ENCODE data around the gene ZNF615.
"Not testable (repeated sequence)": the region's sequence is repeated elsewhere in the genome, so short reads cannot be mapped to it uniquely, and the experiment has no call there.

Gene ZNF615

DNA sequence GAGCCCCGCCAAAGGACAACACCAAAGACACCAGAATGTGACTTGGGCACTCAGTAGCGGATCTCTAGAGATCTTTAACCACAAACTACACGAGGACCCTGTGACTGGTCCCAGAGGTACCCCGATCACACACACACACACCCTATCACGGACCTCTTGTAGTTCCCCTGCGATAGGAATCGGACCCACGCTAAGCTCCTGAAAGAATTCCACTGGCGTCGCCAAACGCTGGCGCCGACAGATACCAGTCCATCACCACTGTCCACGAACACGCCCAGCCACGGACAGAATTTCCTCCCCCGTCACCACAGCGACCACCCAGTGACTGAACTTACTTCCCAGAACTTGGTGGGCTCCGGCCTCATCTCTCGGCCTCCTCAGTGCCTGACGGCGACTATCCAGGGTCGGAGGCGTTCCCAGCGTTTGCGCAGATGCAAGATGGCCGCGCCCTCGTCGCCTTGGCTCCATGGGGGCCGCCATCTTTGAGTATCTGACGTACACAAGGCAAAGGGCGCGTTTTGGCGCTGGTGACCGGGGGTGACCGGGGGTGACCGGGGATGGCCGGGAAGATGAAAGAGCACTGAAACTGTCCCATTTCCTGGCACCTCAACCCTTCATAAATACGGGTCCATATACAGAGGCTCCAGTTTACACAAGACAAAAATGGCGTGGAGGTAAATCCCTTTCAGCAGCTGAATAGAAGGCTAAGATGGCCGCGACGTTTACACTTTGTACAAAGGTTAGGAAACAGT is at the start of gene ZNF615:
Gene ZNF615, minus strand, starts transcription at position 406 of the 752 bp plus-strand sequence. CDS start 4,500 bp downstream, outside the sequence.
- ATAC-seq (ENCODE audit: low read depth) (peak; percentile 98), DNase-seq (ENCODE audit: low spot score) (peak; percentile 80)
- Histone ChIP-seq H3K27ac (ENCODE audit: poor library complexity, severe bottlenecking) (no peak within 1 kb of the TSS), H3K9me3 (ENCODE audit: severe bottlenecking) (peaks cover 5% of the 10 kb centered on the region), H3K27me3 (ENCODE audit: insufficient read depth, poor library complexity, severe bottlenecking) (no peaks in the 10 kb centered on the region), H3K4me1 (ENCODE audit: insufficient read depth, poor library complexity, severe bottlenecking) (no peaks in the 10 kb centered on the region), H3K4me3 (ENCODE audit: severe bottlenecking) (peak within 1 kb of the TSS; percentile 53), H3K36me3 (ENCODE audit: low read depth) (peaks cover 8% of the 10 kb centered on the region)
- no peak for TF ChIP-seq CTCF (IDR thresholded peaks at IDR 0.05; ENCODE audit: poor library complexity, severe bottlenecking)

DNA sequence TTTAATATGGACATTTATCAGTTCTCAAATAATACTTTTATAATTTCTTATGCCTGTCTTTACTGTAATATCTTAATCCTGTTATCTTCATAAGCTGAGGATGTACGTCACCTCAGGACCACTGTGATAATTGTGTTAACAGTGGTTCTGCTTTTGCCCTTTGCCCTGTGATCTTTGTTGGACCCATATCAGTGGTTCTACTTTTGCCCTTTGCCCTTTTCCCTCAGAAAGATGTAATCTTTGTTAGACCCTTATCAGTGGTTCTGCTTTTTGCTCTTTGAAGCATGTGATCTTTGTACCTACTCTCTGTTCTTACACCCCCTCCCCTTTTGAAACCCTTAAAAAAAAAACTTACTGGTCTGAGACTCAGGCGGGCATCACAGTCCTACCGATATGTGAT is 48.5 kb upstream of the ZNF615 start:
- not testable (repeated sequence) for DNase-seq (ENCODE audit: low spot score); H3K9me3 ChIP-seq (ENCODE audit: severe bottlenecking); ATAC-seq (ENCODE audit: low read depth); H3K27ac ChIP-seq (ENCODE audit: poor library complexity, severe bottlenecking); H3K4me3 ChIP-seq (ENCODE audit: severe bottlenecking); H3K27me3 ChIP-seq (ENCODE audit: insufficient read depth, poor library complexity, severe bottlenecking); H3K36me3 ChIP-seq (ENCODE audit: low read depth); H3K4me1 ChIP-seq (ENCODE audit: insufficient read depth, poor library complexity, severe bottlenecking)

GRCh38 chr19:52051736-52052135 is 43.7 kb upstream of the ZNF615 start:
- H3K27ac ChIP-seq (ENCODE audit: poor library complexity, severe bottlenecking); ATAC-seq (ENCODE audit: low read depth); DNase-seq (ENCODE audit: low spot score): not testable (repeated sequence)

DNA sequence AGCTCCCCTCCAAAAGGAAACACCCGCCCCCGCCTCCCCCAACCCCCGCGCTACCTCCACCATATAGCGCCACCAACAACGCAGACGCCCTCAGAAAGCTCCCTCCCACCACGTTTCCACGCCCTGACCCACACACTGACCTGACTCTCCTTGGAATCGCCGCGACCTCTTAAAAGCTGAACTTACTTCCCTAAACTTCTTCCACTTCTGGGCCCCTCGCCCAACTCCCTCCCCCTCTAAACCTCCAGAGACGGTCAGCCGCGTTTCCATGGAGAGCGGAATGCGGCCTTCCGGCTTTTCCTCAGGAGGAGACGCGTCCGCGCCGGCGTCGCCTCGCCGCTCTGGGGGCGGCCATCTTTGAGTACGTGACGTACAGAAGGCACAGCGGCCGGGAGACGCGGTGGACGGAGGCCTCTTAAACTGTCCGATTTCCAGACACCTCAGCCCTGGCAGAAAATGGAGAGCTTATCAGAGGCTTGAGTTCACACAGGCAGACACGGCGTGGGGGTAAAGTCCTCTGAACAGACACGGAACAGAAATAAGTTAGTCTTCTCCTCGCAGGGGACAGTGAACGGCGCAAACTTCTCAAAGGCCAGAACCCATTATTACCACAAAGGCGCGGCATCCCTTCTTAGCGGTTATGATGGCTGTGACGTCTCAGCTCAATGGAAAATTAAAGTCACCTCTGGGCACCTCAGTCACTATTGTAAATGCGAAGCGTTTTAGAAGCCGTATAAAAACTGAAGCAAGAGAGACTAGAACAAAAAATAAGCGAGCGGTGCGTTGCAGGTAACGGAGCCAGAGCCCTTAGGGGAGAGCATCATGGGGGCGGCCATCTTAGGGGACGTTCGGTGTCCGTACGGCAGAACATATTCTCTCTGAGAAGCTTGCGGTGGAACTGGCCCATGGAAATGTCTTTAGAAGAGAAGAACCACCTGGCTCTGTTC is 40.8 kb upstream of the ZNF615 start, which contains the start of gene ZNF432:
Gene ZNF432, minus strand, starts transcription at position 284 of the 947 bp plus-strand sequence. CDS start 1,970 bp downstream, outside the sequence.
- peak within 1 kb of the TSS; percentile 56 for H3K27ac ChIP-seq (ENCODE audit: poor library complexity, severe bottlenecking)
- peak within 1 kb of the TSS; percentile 49 for H3K4me3 ChIP-seq (ENCODE audit: severe bottlenecking)
- peaks cover 15% of the 10 kb centered on the region for H3K9me3 ChIP-seq (ENCODE audit: severe bottlenecking)
- H3K4me1 ChIP-seq (ENCODE audit: insufficient read depth, poor library complexity, severe bottlenecking) = peaks cover 4% of the 10 kb centered on the region
- H3K27me3 ChIP-seq (ENCODE audit: insufficient read depth, poor library complexity, severe bottlenecking) = no peaks in the 10 kb centered on the region
- peaks cover 36% of the 10 kb centered on the region for H3K36me3 ChIP-seq (ENCODE audit: low read depth)
- ATAC-seq (ENCODE audit: low read depth) (peak; percentile 93), DNase-seq (ENCODE audit: low spot score) (peak; percentile 81)
- no peak for TF ChIP-seq CTCF (IDR thresholded peaks at IDR 0.05; ENCODE audit: poor library complexity, severe bottlenecking)

More at GRCh38 chr19:52051736-52052135, 43.7 kb upstream of the ZNF615 start:
- not testable (repeated sequence) for H3K27me3 ChIP-seq (ENCODE audit: insufficient read depth, poor library complexity, severe bottlenecking); H3K4me3 ChIP-seq (ENCODE audit: severe bottlenecking); H3K9me3 ChIP-seq (ENCODE audit: severe bottlenecking); H3K4me1 ChIP-seq (ENCODE audit: insufficient read depth, poor library complexity, severe bottlenecking); H3K36me3 ChIP-seq (ENCODE audit: low read depth)

DNA sequence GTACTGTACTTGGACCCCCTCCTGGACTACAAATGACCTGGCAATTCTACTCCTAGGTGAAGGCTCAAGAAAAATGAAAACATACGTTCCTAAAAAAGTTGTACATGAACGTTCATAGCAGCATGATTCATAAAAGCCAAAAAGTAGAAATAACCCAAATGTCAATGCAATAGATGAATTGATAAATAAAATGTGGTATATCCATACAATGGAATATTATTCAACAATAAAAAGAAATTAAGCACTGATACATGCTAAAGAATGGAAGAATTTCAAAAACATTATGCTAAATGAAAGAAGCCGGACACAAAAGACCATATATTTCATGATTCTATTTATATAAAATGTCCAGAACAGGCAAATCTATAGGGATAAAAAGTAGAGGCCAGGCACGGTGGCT is 31.2 kb upstream of the ZNF615 start:
- no peaks in the 10 kb centered on the region for H3K27me3 ChIP-seq (ENCODE audit: insufficient read depth, poor library complexity, severe bottlenecking)
- H3K36me3 ChIP-seq (ENCODE audit: low read depth) = peaks cover 94% of the 10 kb centered on the region
- no peaks in the 10 kb centered on the region for H3K4me1 ChIP-seq (ENCODE audit: insufficient read depth, poor library complexity, severe bottlenecking)
- DNase-seq (ENCODE audit: low spot score) = no peak
- H3K4me3 ChIP-seq (ENCODE audit: severe bottlenecking) = no peak overlapping the region
- no peak for ATAC-seq (ENCODE audit: low read depth)
- TF ChIP-seq CTCF (IDR thresholded peaks at IDR 0.05; ENCODE audit: poor library complexity, severe bottlenecking) = no peak
- no peak overlapping the region for H3K27ac ChIP-seq (ENCODE audit: poor library complexity, severe bottlenecking)
- H3K9me3 ChIP-seq (ENCODE audit: severe bottlenecking) = peaks cover 18% of the 10 kb centered on the region
